ENCODE results near the gene CUEDC1.

The CUEDC1 gene

DNA sequence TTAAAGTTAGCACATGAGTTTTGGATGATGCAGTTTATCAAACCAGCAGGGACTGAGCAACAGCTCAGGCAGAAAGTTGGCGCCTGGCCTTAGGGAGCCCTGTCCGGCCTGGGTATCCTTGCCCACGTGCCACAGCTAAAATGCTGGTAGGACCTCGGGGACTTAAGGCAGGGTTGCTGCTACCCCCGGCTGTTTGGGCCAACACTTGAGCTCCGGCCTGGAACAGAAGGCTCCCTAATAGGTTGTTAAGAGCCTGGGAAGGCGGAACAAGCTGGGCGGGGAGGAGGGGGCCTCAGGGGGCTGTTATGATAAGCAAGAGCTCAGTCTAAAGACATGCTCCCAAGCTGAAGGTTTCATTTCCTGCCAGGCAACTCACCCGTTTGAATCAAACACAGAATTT lies 39.7 kb downstream of the CUEDC1 start:
- no peak for DNase-seq (ENCODE audit: low read depth in 2 of 2)

GRCh38 chr17:57914273-57915142 lies 40.7 kb downstream of the CUEDC1 start:
- no peak for DNase-seq (ENCODE audit: low read depth in 2 of 2)

DNA sequence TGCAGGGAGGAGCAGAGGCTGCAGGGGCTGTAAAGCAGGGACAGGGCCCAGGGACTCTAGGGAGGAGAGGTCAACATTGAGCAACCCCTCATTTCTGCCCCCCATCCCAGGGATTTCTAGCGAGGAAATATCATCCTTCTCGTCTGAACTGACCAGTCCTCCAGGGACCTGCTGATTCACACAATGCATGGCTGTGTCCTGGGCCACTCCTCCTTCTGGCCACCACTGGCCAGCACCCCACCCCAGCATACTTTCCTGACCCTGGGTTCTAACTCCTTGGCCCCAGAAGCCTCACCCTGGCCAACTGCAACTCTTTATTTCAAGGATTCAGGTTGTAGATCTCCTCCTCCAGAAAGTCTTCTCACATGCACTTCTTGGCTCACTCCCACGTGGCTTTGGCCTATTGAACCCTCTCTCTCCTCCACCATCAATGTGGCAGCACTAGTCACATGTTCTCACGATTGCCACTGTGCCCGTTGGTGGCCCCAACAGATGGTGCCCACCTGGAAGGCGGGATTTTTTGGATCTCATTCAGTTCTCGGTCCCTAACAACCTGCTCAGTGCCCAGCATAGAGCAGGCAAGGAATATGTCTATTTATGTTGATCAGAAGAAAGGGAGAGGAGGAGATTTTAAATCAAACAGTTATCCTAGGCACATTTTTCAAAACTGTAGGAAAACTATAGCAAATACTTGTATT lies 41.5 kb downstream of the CUEDC1 start:
- no peak for DNase-seq (ENCODE audit: low read depth in 2 of 2)

- no peak for DNase-seq (ENCODE audit: low read depth in 2 of 2)
These were observed 43.2 kb downstream of the CUEDC1 start for GRCh38 chr17:57911834-57912673.

- DNase-seq (ENCODE audit: low read depth in 2 of 2): no peak
These were observed 44.5 kb downstream of the CUEDC1 start for GRCh38 chr17:57910462-57911420.

- no peak for DNase-seq (ENCODE audit: low read depth in 2 of 2)
These were observed 45.7 kb downstream of the CUEDC1 start for GRCh38 chr17:57909551-57909950.

- DNase-seq (ENCODE audit: low read depth in 2 of 2): no peak
These were observed 46.9 kb downstream of the CUEDC1 start for GRCh38 chr17:57908278-57908677.

DNA sequence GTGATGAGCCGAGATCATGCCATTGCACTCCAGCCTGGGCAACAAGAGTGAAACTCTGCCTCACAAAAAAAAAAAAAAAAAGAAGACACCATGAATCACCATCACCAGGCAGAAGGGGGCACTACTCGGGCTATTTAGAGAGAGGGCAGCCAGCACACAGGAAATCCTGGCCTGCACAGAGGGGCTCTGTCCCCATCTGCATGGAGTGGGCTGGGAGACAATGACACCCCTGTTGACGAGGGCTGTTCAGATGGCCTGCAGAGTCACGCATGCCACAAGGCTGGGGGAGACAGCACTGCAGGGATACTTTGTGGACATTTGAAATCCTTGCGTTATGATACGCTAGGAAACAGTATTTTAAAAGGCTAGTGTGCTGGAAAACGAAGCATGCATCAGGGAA lies 48.3 kb downstream of the CUEDC1 start:
- no peak for DNase-seq (ENCODE audit: low read depth in 2 of 2)

- no peak for DNase-seq (ENCODE audit: low read depth in 2 of 2)
These were observed 49.2 kb downstream of the CUEDC1 start for GRCh38 chr17:57905875-57906455.

DNA sequence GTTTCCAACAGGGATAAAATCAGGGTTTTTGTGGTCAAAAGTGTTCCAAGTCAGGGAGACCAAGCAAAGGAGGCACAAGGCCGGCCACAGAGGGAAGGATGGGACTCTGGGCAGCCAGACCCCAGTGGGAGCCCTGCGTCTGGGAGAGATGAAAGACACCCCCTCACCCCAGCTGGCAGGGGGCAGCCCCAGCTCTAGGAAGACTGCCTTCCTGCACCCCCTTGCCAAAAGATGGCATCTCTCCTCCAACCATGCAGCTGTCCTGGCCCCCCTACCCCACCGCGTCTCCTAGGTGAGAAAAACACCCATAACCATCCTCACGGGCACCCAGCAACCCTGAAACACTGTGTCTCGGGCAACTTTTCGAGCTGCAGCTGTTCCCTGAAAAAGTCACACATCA lies 51.3 kb downstream of the CUEDC1 start:
- no peak for DNase-seq (ENCODE audit: low read depth in 2 of 2)

GRCh38 chr17:57902800-57903759 lies 52.1 kb downstream of the CUEDC1 start:
- no peak for DNase-seq (ENCODE audit: low read depth in 2 of 2)

DNA sequence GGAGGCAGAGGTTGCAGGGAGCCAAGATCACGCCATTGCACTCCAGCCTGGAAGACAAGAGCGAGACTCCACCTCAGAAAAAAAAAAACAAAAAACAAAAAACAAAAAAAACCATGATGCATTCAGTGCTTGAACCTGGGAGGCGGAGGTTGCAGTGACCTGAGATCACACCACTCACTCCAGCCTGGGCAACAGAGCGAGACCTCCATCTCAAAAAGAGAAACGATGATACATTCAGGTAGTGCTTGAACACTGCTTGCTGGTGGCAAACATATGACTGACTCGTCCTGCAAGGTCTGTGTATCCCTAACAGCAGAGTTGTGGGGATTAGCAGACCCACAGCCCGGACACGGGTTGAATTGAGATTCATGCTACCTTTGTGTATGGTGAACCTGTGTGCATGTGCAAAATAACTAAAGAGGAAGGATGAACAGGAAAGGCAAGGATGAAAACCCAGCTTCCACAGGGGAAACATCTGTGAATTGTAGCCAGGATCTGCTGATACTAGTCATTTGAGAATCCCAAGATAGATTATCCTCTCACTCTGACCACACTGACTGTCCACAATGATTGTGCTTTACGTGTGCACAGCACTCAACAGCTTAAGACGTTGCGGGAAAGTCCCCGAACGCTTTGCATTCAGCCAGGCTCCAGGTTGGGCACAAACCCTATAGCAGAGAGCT lies 53.0 kb downstream of the CUEDC1 start:
- DNase-seq (ENCODE audit: low read depth in 2 of 2): no peak

GRCh38 chr17:57900991-57901743 lies 54.0 kb downstream of the CUEDC1 start:
- no peak for DNase-seq (ENCODE audit: low read depth in 2 of 2)

GRCh38 chr17:57899822-57900221 lies 55.4 kb downstream of the CUEDC1 start:
- DNase-seq (ENCODE audit: low read depth in 2 of 2): no peak

GRCh38 chr17:57899391-57899790 lies 55.8 kb downstream of the CUEDC1 start:
- DNase-seq (ENCODE audit: low read depth in 2 of 2): no peak

DNA sequence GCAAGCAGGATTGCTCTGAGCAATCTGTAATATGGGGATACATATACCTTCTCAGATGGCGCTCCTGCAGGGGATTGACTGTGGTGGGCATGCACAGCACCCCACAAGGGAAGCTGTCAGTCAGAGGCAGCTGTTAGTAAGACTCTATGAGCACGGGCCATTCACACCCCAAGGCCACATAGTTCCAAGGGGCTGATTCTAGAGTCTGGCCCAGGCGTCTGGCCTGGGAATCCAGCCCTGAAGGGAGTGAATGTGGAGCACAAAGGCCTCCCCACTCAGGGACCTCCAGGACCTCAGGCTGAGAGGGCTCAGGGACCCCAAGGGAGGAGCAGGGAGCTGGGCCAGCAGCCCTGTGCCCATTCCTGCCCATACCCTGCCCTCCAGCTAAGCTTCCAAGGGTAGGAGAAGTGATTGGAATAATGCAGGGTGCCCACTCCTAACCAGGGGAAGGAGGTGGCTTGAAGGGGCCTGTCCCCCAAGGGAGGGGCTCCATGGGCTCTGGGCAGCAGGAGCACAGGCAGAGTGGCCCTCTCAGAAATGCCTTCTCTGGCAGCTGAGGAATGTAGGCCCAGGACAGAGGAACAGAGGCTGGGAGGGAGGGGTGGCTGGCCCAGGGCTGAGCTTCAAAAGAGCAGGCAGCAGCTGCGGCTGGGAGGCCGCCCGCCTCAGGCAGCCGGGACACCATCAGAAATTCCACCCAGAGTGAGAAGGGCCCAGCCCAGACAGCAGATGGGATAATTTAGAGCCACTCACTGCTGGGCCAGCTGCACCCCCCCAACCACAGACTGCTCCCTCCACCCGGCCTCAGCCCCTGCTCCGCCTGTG lies 56.5 kb downstream of the CUEDC1 start:
- DNase-seq (ENCODE audit: low read depth in 2 of 2): no peak

DNA sequence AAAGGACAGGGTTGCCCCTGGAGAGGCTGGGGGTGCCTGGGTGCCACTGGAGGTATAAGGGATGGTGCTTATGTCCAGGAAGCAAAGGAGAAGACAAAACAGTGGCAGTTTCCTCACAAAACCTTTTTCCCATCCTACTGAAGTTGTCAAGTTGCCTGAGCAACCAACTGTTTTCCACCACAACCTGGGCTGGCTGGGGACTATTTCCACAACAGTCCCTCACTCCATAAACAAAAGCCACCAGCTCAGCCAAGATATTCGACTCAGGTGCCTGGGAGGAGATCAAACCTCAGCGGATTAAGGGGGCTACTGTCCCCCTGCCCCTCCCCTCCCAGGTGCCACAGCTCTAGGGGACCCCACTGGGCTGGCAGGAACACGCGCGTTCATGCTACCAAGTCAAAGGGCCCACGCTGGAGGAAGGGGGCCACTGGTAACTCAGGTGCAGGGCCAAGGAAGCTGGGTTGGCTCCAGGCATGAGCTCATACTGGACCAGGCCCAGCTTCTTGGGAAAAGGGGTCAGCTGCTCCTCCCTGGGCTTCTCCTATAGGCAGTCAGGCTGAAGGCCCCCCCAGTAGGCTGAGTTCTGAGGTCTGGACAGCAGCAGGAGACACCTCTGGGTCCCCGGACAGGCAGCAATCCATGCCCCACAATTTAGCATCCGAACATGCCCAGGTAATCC lies 59.7 kb downstream of the CUEDC1 start:
- DNase-seq (ENCODE audit: low read depth in 2 of 2): no peak

Measured in stimulated activated CD8-positive, alpha-beta memory T cell treated with anti-CD3 and anti-CD28 coated beads, Interleukin-2, amount 100 ng/mL, for 48 hours (primary cell).